HL-60/S4 treated with phorbol 12-myristate 13-acetate at 8.2 ng/mL for 4 days and 3 days (cell line): ENCODE data around the gene AP2B1.

Source experiments
- in situ Hi-C: fragments of 300-500 bp; cut with MboI; formaldehyde crosslinking; loops from 2 replicates; pipeline ENCODE4 v1.15.0; 2022; ENCODE audit warnings: low sequenced_read_pairs

AP2B1 gene

DNA sequence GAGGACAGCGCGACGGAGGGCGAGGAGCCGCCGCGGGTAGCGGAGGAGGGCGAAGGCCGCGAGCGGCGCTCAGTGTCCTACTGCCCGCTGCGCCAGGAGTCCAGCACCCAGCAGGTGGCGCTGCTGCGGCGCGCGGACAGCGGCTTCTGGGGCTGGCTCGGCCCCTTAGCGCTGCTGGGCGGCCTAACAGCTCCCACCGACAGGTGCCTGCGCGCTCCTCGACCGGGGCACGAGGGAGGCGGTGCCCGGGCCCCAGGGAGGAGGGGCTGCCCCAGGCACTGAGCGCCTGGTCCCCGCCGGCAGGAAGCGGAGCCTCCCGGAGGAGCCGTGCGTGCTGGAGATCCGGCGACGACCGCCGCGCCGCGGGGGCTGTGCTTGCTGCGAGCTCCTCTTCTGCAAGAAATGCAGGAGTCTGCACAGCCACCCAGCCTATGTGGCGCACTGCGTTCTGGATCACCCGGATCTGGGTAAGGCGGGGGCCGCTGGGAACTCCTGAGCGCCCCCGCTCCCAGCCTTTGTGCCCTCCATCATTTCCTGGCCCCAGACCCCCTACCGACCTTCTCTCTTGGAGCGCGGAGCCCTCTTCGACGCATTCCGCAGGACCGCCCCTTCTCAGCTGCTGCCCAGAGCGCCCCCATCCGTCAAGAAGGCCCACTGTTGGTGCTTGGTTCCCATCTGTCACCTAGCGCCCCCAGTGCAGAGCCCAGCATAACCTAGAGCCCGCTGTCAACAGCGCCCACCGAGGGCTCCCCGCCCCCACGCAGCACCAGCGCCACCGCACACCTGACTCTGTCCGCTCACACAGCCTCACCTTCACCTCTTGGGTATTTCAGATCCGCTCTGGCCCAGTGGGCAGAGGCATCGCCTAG lies 177.2 kb downstream of the AP2B1 start:
- in situ Hi-C loops = no loop called here

DNA sequence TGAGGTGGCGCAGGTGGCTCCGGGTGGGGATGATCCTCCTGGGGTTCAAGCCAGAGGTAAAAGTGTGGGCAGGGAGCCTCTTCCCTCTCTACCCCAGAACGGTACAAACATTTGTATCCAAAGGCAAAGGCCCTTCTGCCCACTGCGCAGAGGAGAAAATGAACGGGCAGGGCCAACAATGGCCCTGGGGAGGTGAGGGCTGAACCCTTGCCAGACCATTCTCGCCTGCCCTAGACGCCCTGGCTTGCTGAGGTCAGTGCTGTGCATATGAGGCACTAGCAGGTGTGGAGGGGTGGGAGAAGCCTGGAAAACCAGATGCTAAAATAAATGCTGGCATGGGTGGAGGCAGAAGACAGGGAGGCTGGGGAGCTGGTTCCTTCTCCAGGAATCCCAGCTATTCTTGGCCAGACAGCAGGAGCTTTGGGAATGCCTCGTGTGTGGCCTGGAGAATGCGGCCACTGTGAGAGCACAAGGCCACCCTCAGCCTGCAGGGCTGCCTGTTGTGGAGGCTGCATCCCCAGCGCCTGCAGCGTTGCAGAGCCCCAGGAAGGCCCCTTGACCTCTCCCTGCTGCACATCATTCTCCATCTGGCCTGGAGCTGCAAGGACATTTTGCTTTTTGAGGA lies 178.1 kb downstream of the AP2B1 start:
- in situ Hi-C loops = no loop called here

DNA sequence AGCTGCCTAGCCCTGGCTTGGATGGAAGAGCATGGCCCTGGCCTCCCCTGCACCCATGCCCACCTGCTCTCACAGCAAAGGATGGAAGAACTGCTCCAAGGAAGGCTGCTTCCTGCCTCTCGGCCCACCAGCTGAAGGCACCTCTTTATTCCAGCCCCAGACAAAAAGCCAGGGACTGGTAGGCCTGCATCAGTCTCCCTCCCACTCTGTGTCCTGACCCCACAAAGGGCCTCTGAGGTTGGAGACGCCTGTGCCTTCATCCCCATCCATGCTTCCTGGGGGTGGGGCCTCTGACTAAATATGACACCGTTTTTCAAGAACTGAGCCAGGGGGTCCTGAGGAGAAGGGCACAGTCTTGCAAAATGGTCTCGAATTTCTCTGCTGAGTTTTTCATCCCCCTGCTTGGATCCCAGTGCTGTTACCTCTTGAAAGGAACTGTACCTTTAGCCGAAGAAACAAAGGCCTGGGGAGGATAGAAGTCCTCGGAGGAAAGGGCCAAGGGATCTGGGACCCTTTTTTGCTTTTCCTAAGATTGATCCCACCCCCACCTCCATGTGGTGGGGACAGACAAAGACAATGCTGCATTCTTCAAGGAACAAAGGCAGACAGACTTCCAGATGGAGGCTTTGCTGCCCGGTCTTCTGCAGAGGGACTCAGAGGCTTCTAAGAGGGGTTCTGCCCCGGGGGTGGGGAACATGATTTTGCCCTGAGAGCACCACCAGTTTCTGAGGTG lies 178.8 kb downstream of the AP2B1 start:
- in situ Hi-C loops = no loop called here

DNA sequence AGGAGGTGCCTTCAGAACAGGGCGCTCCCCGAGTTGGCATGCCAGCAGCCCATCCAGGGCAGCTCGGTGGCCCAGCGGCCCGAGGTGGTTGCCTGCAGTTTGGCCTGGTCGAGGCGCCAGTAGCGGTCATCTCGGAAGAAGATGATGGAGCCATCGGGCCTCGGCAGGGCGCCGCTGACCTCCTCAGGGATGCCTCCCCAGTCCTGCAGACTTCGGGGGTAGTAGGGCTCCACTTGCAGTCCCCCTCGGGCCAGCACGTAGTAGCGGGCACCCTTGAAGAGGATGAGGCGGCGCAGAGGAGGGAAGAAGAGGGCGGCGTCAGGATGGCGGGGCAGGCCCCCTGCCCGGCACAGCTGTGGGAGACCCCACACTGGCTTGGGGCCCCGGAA lies 179.4 kb downstream of the AP2B1 start:
- in situ Hi-C loops = no loop called here

DNA sequence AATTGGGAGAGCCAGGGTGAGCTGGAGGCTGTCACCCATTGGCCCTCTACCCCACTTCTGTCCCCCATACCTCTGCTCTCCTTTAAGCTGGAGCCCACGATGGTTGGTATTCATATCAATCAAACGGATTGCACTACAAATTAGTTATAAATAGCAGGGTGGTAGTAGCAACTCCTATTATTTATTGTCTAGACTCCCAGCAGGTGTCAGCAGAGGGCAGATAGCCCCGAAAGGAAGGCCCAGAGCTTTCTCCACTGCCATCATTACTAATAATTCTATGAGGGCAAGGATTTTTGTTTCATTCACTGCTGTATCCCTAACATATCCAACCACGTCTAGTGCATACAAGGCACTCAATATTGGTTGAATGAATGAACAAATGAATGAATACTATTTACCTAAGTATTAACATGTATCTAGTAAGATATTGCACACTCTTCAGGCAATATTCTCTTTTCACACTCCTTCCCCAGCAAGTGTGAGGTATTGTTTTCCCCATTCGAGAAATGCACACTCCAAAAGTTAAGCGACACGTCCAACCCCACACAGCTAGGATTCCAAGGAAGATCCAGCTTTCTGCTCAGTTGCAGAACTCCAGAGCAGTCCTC lies 179.9 kb downstream of the AP2B1 start:
- in situ Hi-C loops = no loop called here

DNA sequence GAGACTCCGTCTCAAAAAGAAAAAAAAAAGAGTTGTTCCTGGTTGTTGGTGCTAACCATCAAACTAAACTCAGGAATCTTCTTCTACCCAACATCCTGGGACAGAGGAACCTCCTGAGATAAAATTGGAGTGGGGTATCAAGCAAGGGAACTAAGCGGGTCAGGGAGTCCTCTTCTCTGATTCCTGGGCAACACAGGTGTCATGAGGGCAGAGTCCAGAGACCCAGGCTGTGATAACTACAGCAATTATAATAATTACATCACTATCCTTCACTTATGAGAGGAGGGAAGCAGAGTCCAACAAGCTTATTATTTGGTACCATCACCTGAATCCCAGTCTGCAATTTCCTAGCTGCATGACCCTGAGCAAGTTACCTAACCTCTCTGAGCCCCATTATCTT lies 181.7 kb downstream of the AP2B1 start:
- in situ Hi-C loops = no loop called here

DNA sequence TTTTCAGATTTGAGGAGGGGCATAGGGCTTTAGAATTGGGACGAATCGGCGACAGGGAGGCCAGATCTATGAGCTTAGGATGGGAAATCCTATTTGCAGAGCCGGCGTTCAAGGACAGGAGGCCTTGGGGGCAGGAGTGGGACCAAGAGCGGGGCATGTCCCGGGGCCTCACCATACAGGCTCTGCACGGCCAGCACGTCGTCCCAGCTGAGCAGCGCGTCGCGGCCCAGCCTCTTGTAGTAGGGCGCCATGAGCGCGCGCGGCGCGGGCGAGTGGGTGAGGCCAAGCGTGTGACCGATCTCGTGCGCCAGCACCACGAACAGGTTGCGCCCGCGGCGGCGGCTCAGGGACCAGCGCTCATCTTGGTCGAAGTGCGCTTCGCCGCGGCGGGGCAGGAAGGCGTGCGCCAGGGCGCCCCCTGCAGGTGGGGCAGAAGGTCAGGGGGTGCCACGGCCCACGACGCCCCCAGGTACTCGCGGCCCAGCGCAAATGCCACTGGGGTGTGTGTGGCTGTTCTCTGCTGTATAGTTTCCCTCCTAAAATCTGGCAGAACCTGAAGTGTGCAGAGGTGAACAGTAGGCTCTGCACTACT lies 182.9 kb downstream of the AP2B1 start:
- in situ Hi-C loops = no loop called here

DNA sequence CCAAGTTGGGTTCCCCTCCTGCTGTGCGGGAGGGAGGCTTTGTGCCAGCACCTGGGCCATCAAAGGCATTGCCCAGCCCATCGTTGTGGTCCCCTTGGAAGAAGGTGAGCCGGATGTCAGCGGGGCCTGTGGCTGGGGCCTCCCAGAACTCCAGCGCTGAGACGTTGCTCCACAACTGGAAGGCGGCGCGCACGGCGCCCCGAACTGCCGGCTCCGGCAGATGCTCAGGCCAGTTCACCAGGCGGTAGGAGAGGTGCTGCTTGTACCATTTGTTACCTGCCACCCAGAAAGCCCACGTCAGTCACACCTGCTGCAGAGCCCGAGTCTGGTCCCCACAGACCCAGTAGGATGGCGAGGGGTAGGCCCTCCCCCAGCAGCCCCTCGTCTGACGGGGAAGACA lies 186.0 kb downstream of the AP2B1 start:
- in situ Hi-C loops = no loop called here

DNA sequence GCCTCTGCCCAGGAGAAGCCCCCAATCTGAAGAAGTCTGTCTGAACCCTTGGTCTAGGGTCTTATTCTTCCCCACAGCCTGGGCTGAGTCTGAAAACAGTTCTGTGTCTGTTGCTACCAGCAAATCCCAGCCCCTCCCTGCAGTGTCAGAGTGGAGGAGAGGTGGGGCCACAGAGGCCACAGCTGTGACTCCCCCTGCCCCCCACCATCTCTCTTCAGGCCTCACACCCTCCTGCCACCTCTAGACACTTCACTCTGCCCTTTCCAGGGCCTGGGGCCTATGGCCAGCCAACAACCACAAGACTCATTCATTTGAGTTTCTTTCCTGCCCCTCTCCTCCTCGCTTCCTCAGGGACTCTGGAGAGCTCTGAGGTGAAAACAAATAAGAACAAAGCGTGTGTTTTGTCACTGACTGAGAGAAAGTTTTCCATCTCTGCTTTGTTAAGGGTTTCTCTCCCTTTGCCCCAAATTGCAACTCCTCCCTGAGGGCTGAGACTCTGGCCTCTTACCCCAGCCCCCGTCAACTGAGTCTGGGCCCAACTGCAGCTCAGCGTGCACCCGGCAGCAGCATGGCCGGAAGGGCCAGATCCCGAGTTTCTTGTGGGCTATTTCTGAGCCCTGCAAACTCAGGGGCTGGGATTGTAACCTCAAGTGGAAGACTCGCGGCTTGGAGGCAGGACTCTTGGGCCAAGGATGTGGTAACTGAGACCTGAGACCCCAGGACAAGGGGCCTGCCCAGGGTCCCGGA lies 186.7 kb downstream of the AP2B1 start:
- in situ Hi-C loops = no loop called here

DNA sequence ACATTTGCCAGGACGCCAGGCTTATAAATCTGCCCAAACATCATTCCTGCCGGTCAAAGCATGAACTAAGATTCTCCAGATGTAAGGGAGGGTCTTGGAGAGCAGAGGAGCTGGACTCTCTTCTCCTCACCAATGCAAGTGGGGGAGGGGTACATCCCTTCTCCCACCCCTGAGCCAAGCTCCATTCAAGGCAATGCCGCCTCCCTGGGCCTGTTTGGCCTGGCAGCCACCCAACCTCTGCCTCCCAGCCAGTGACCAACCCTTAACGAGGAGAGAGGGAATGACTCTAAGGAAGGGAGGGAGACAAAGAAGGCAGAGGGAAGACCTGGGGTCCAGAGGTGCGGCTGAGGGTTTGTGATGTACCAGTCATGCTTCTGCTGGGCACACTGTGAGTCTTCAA lies 187.4 kb downstream of the AP2B1 start:
- in situ Hi-C loops = no loop called here

DNA sequence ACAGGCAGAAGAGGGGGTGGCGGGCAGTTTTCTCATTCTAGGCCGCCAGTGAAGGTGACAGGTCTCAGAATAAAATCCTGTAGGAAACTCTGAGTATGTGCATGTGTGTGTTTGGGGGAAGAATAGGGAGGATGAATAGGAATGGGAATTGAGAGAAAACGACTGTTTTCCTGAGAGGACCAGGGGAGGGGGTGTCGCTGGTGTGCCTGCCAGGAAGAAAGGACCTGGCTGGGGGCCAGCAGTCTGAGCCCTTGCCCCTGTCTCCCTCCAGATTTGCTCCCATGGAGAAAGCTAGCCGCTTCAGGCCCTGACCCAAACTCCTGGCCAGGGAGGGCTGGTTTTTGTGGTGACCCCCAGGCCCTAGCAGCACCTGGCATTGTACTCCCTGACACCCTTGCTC lies 187.9 kb downstream of the AP2B1 start:
- in situ Hi-C loops = no loop called here

DNA sequence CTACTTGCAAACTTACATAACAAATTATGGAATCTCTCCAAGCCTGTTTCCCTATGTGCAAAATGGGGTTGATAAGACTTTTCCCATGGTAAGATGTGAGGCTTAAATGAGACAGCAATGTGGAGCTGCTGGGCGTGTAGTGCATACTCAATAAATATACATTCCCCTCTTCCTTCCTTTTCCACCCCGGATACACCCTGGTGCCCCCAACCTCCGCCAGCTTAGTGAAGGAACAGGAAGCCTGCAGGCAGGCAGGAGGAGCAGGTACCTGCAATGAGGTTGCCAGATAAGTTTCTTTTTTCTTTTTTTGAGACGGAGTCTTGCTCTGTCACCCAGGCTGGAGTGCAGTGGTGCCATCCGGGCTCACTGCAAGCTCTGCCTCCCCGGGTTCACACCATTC lies 188.5 kb downstream of the AP2B1 start:
- in situ Hi-C loops = no loop called here
